BJ (cell line): ENCODE results near the gene RECQL5. TPM values are rescaled to one million over a fixed set of nuclear protein-coding genes. Genes with fewer than 3 reads are reported as not detected.

Experiments used
- CTCF ChIA-PET: fragments of 350-600 bp; formaldehyde crosslinking; extraction: SDS; loops from one replicate; lab custom pipeline; 2021; ENCODE audit warnings: antibody characterized with exemption, inconsistent platforms; lab: Yijun Ruan, JAX
- POLR2A ChIA-PET: fragments of 300-600 bp; sonication (Branson Sonifier 250); formaldehyde crosslinking; extraction: SDS; loops from one replicate; lab custom pipeline; 2021; ENCODE audit warnings: antibody characterized with exemption; lab: Charles Lee
- DNase-seq: peaks from one replicate; pipeline ENCODE4 v3.0.0-alpha.2; 2011; ENCODE audit warnings: low read depth
- H3K27me3 ChIP-seq: 2 replicates; pipeline ENCODE4 v1.6.0; 2011; ENCODE audit warnings: low read length; ENCODE audit not compliant: control insufficient read depth, insufficient read depth
- H3K36me3 ChIP-seq: 2 replicates; pipeline ENCODE4 v1.5.1; 2011; ENCODE audit warnings: low read length; ENCODE audit not compliant: control insufficient read depth, insufficient read depth
- H3K4me3 ChIP-seq: 2 replicates; pipeline ENCODE4 v1.5.1; 2011; ENCODE audit warnings: low read depth, mild to moderate bottlenecking, control low read depth, low read length
- CTCF ChIP-seq: IDR thresholded peaks from 2 replicates; pipeline ENCODE4 v1.5.1; 2011; ENCODE audit warnings: low read depth, mild to moderate bottlenecking, control low read depth, inconsistent platforms, low read length, moderate library complexity; ENCODE audit not compliant: insufficient read depth
- polyA plus RNA-seq: library from polyadenylated mRNA; depleted of rRNA; stranded (reverse); fragments of >200 nt; gene quantifications from 2 replicates; pipeline ENCODE4 v1.2.3, GENCODE V29; 2011

RECQL5 gene
- polyA plus RNA-seq, 1 experiment, result 14.2 TPM

DNA sequence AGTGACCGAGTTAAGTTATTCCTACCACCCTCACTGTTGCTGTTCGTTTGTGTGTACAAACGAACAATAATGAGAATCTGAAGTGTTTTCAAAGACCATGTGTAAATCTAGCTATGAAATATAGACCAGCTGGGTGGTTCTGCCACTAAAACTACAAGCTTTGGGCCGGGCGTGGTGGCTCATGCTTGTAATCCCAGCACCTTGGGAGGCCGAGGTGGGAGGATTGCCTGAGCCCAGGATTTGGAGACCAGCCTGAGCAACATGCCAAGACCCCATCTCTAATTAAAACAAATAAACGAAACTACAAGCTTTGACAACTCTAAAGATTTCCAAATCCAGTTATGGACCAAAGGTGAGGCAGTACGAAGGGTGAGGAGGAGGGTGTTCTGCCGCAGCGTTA, 973 bp downstream of the RECQL5 start:
- H3K4me3 ChIP-seq, result peak overlapping the region; percentile 73
- DNase-seq, result no peak
- CTCF ChIA-PET, result interaction anchor here (1.3 to 4.3 kb wide), 5 partner anchors 14 to 88 kb away, joined by 5 to 31 read pairs (median 11); partner anchors contain the start of gene SMIM5
- no peaks in the 10 kb centered on the region for H3K27me3 ChIP-seq
- TF ChIP-seq CTCF, result no peak
- POLR2A ChIA-PET, result no interaction called here
- H3K36me3 ChIP-seq, result peaks cover 10% of the 10 kb centered on the region

DNA sequence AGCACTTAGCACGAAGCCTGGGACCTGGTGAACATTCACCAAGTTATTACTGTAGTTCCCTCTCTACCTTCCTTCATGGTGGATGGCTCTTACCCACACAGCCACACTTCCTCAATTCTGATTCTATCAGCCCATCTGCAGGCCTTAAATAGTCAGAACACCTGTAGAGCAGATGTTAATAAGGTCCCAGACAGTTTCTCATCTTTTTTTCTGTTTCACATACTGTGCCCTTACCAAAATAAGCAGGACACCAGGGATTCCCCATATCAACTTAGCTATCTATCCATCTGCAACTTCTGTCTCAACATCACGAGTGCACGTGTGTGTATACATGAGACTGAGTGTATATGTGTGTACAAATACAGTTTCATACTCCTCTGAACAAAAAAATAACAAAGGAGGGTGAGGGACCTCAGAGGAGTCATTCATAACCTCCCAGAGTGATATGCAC, 2.8 kb downstream of the RECQL5 start:
- CTCF ChIA-PET, result no interaction called here
- POLR2A ChIA-PET, result no interaction called here
- no peak for TF ChIP-seq CTCF

GRCh38 chr17:75662511-75662910, 4.4 kb downstream of the RECQL5 start:
- Histone ChIP-seq H3K4me3 (no peak overlapping the region), H3K27me3 (no peaks in the 10 kb centered on the region), H3K36me3 (peaks cover 9% of the 10 kb centered on the region)
- ChIA-PET CTCF (interaction anchor here (0.6 to 3.1 kb wide), 5 partner anchors 10 to 135 kb away, joined by 3 to 25 read pairs (median 5); partner anchors contain the start of gene SMIM5), POLR2A (no interaction called here)
- TF ChIP-seq CTCF, result no peak
- DNase-seq, result no peak

More for the DNA sequence above, 2.8 kb downstream of the RECQL5 start:
- Histone ChIP-seq H3K27me3 (no peaks in the 10 kb centered on the region), H3K36me3 (peaks cover 9% of the 10 kb centered on the region), H3K4me3 (no peak overlapping the region)
- DNase-seq, result no peak

DNA sequence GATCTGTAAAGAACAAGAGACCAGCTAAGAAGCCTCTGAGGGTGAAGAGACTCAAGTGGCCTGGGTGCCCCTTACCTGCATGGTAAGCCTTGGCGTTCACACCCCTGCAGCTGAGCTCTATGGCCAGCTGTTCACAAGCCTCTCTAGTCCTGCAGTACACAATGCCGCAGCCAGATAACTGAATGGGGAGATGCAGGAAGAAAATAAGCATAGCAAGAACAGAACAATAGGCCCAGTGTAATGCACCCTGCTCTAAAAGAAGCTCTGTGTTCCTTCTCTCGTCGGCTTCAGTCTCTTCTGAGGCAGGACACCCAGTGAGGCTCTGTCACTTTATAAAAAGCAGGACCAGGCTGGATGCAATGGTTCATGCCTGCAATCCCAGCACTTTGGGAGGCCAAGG, 5.4 kb downstream of the RECQL5 start:
- CTCF ChIA-PET, result interaction anchor here (0.9 to 3.1 kb wide), 6 partner anchors 9 to 88 kb away, joined by 3 to 25 read pairs (median 7); partner anchors contain the start of gene SMIM5
- H3K4me3 ChIP-seq, result no peak overlapping the region
- H3K27me3 ChIP-seq, result no peaks in the 10 kb centered on the region
- peaks cover 11% of the 10 kb centered on the region for H3K36me3 ChIP-seq
- POLR2A ChIA-PET, result no interaction called here
- no peak for TF ChIP-seq CTCF
- DNase-seq, result no peak

DNA sequence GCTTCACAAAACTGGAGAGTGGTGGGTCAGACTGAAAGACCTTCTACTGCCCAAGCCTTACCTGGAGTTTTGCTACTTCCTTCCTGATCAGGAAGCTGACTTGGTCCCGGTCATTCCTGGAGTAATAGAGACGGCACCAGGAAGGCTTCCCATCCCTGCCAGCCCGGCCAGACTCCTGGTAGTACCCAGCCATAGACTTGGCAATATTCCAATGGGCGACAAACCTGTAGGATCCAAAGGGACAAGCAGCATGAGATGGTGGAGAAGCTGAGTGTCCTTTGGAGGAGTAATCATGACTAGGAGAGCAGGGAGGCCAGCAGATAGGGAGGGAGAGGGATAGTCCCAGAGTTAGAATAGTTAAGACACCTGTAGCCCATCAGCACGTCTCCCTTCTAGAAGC, 8.7 kb downstream of the RECQL5 start:
- no peak for TF ChIP-seq CTCF
- POLR2A ChIA-PET, result no interaction called here
- CTCF ChIA-PET, result interaction anchor here (0.7 to 11.9 kb wide), 8 partner anchors 8 to 92 kb away, joined by 3 to 149 read pairs (median 6); partner anchors contain the start of gene SMIM5
- no peak for DNase-seq
- H3K27me3 ChIP-seq, result no peaks in the 10 kb centered on the region
- peaks cover 11% of the 10 kb centered on the region for H3K36me3 ChIP-seq
- no peak overlapping the region for H3K4me3 ChIP-seq
